ENCODE results near the gene TRPV5. TPM values are rescaled to one million over a fixed set of nuclear protein-coding genes. Genes with fewer than 3 reads are reported as not detected.

Gene TRPV5
- total and polyA plus RNA-seq, 4 donors: under 0.01 to 0.23 TPM; not detected in 2

DNA sequence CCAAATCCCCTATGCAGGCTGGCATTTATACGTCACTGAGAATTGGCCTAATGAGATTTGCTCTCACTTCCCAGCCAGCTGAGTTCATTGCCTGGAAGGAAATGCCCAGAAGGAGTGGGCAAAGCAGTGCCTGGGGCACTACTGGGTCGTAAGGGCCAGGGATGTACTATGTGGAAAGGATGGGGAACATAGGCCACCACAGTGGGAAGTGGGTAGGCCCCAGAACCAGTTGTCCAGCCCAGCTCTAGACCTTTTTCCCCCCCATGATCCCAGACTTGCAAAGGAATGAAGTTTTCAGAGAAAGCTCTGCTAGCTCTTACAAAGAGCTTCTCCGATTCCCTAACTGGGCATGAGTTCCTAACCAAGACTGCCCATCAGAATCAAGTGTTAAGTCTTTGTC, 13.9 kb downstream of the TRPV5 start:
- no peaks in the 10 kb centered on the region for H3K36me3 ChIP-seq (ENCODE audit: control insufficient read depth in 4 of 4, insufficient read depth in 3 of 4, low read depth in 1 of 4, low read length in 3 of 4)
- no peaks in the 10 kb centered on the region for H3K9me3 ChIP-seq (ENCODE audit: control insufficient read depth in 4 of 4, low read length in 3 of 4)
- no peak overlapping the region for H3K27ac ChIP-seq (ENCODE audit: low read depth in 1 of 2, low read length in 2 of 2)
- TF ChIP-seq, protein P1, sequence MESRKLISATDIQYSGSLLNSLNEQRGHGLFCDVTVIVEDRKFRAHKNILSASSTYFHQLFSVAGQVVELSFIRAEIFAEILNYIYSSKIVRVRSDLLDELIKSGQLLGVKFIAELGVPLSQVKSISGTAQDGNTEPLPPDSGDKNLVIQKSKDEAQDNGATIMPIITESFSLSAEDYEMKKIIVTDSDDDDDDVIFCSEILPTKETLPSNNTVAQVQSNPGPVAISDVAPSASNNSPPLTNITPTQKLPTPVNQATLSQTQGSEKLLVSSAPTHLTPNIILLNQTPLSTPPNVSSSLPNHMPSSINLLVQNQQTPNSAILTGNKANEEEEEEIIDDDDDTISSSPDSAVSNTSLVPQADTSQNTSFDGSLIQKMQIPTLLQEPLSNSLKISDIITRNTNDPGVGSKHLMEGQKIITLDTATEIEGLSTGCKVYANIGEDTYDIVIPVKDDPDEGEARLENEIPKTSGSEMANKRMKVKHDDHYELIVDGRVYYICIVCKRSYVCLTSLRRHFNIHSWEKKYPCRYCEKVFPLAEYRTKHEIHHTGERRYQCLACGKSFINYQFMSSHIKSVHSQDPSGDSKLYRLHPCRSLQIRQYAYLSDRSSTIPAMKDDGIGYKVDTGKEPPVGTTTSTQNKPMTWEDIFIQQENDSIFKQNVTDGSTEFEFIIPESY (IDR thresholded peaks at IDR 0.05): no peak
- TF ChIP-seq JUND (IDR thresholded peaks at IDR 0.05) (no peak), EGR1 (IDR thresholded peaks at IDR 0.05; ENCODE audit: low read depth in 2 of 2) (no peak), FOXA2 (IDR thresholded peaks at IDR 0.05) (no peak)
- no peak for DNase-seq (ENCODE audit: low spot score)
- WGBS: 90% methylated on average over 3 of the region's 3 CpGs
- no peaks in the 10 kb centered on the region for H3K4me1 ChIP-seq (ENCODE audit: control insufficient read depth in 4 of 4, insufficient read depth in 4 of 4, low read length in 3 of 4)
- no peaks in the 10 kb centered on the region for H3K27me3 ChIP-seq (ENCODE audit: control insufficient read depth in 4 of 4, insufficient read depth in 4 of 4, low read length in 3 of 4)
- no peak overlapping the region for H3K9ac ChIP-seq (ENCODE audit: low read depth in 1 of 2, low read length in 2 of 2)
- no peak overlapping the region for H3K4me3 ChIP-seq (ENCODE audit: low read depth in 1 of 3, low read length in 3 of 3)

DNA sequence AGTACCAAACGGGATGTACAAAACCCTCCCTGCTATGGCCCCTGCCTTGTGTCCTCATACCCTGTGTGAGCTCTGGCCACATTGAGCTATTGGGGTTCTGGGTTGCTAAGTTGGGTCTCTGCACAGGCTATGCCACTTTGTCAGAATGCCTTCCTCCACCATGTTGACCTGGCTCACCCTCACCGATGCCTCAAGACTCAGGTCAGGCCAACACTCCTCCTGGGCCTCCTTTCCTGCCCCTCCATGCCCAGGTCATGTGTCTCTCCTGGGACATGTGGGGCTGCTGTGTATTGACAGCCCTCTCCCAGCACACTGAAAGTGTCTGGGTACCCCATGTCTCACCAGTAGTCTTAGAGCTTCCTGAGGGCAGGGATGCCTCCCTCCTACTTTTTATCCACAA, 14.6 kb downstream of the TRPV5 start:
- Histone ChIP-seq H3K4me1 (ENCODE audit: control insufficient read depth in 4 of 4, insufficient read depth in 4 of 4, low read length in 3 of 4) (no peaks in the 10 kb centered on the region), H3K9ac (ENCODE audit: low read depth in 1 of 2, low read length in 2 of 2) (no peak overlapping the region), H3K9me3 (ENCODE audit: control insufficient read depth in 4 of 4, low read length in 3 of 4) (no peaks in the 10 kb centered on the region), H3K27me3 (ENCODE audit: control insufficient read depth in 4 of 4, insufficient read depth in 4 of 4, low read length in 3 of 4) (no peaks in the 10 kb centered on the region), H3K36me3 (ENCODE audit: control insufficient read depth in 4 of 4, insufficient read depth in 3 of 4, low read depth in 1 of 4, low read length in 3 of 4) (no peaks in the 10 kb centered on the region), H3K4me3 (ENCODE audit: low read depth in 1 of 3, low read length in 3 of 3) (no peak overlapping the region), H3K27ac (ENCODE audit: low read depth in 1 of 2, low read length in 2 of 2) (no peak overlapping the region)
- DNase-seq (ENCODE audit: low spot score): no peak
- TF ChIP-seq, protein P2, sequence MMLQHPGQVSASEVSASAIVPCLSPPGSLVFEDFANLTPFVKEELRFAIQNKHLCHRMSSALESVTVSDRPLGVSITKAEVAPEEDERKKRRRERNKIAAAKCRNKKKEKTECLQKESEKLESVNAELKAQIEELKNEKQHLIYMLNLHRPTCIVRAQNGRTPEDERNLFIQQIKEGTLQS (IDR thresholded peaks at IDR 0.05): no peak
- TF ChIP-seq GABPA (IDR thresholded peaks at IDR 0.05 in 1 of 2, conservative IDR thresholded peaks at IDR 0.05 in 1 of 2) (no peak), SP1 (IDR thresholded peaks at IDR 0.05) (no peak), NR2F2 (IDR thresholded peaks at IDR 0.05) (no peak), TAF1 (conservative IDR thresholded peaks at IDR 0.05) (no peak), EGR1 (IDR thresholded peaks at IDR 0.05; ENCODE audit: low read depth in 2 of 2) (no peak), JUND (IDR thresholded peaks at IDR 0.05) (no peak), FOXA1 (IDR thresholded peaks at IDR 0.05) (no peak)
- TF ChIP-seq, protein P3, sequence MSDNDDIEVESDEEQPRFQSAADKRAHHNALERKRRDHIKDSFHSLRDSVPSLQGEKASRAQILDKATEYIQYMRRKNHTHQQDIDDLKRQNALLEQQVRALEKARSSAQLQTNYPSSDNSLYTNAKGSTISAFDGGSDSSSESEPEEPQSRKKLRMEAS (IDR thresholded peaks at IDR 0.05): no peak
- TF ChIP-seq, protein P1 (IDR thresholded peaks at IDR 0.05): no peak
- 83% methylated on average over 2 of the region's 2 CpGs for WGBS

DNA sequence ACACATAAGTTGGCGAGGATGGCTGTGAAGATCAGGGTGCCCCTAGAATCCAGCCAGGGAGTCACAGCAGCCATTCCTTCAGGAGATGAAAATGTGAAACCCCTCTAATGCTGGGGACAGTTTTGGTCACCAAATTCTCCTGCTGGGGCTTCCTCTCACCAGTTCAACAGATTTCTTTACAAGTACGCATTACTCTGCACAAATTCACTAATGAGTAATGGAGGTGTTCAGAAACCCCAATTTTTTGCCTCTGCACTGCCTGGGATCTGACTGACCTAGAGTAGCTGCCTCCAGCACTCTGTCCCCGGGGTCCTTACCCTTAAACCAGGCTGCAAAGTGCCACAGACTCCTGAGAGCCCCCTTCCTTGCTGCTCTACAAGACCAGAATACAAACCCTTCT, 16.1 kb downstream of the TRPV5 start:
- Histone ChIP-seq H3K4me1 (ENCODE audit: control insufficient read depth in 4 of 4, insufficient read depth in 4 of 4, low read length in 3 of 4) (no peaks in the 10 kb centered on the region), H3K4me3 (ENCODE audit: low read depth in 1 of 3, low read length in 3 of 3) (no peak overlapping the region), H3K9ac (ENCODE audit: low read depth in 1 of 2, low read length in 2 of 2) (no peak overlapping the region), H3K36me3 (ENCODE audit: control insufficient read depth in 4 of 4, insufficient read depth in 3 of 4, low read depth in 1 of 4, low read length in 3 of 4) (no peaks in the 10 kb centered on the region), H3K9me3 (ENCODE audit: control insufficient read depth in 4 of 4, low read length in 3 of 4) (no peaks in the 10 kb centered on the region), H3K27me3 (ENCODE audit: control insufficient read depth in 4 of 4, insufficient read depth in 4 of 4, low read length in 3 of 4) (no peaks in the 10 kb centered on the region), H3K27ac (ENCODE audit: low read depth in 1 of 2, low read length in 2 of 2) (no peak overlapping the region)
- no peak for TF ChIP-seq JUND (IDR thresholded peaks at IDR 0.05)
- TF ChIP-seq FOXA1 (IDR thresholded peaks at IDR 0.05): no peak
- TF ChIP-seq, protein P4, sequence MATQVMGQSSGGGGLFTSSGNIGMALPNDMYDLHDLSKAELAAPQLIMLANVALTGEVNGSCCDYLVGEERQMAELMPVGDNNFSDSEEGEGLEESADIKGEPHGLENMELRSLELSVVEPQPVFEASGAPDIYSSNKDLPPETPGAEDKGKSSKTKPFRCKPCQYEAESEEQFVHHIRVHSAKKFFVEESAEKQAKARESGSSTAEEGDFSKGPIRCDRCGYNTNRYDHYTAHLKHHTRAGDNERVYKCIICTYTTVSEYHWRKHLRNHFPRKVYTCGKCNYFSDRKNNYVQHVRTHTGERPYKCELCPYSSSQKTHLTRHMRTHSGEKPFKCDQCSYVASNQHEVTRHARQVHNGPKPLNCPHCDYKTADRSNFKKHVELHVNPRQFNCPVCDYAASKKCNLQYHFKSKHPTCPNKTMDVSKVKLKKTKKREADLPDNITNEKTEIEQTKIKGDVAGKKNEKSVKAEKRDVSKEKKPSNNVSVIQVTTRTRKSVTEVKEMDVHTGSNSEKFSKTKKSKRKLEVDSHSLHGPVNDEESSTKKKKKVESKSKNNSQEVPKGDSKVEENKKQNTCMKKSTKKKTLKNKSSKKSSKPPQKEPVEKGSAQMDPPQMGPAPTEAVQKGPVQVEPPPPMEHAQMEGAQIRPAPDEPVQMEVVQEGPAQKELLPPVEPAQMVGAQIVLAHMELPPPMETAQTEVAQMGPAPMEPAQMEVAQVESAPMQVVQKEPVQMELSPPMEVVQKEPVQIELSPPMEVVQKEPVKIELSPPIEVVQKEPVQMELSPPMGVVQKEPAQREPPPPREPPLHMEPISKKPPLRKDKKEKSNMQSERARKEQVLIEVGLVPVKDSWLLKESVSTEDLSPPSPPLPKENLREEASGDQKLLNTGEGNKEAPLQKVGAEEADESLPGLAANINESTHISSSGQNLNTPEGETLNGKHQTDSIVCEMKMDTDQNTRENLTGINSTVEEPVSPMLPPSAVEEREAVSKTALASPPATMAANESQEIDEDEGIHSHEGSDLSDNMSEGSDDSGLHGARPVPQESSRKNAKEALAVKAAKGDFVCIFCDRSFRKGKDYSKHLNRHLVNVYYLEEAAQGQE (IDR thresholded peaks at IDR 0.05): no peak
- TF ChIP-seq, protein P5, sequence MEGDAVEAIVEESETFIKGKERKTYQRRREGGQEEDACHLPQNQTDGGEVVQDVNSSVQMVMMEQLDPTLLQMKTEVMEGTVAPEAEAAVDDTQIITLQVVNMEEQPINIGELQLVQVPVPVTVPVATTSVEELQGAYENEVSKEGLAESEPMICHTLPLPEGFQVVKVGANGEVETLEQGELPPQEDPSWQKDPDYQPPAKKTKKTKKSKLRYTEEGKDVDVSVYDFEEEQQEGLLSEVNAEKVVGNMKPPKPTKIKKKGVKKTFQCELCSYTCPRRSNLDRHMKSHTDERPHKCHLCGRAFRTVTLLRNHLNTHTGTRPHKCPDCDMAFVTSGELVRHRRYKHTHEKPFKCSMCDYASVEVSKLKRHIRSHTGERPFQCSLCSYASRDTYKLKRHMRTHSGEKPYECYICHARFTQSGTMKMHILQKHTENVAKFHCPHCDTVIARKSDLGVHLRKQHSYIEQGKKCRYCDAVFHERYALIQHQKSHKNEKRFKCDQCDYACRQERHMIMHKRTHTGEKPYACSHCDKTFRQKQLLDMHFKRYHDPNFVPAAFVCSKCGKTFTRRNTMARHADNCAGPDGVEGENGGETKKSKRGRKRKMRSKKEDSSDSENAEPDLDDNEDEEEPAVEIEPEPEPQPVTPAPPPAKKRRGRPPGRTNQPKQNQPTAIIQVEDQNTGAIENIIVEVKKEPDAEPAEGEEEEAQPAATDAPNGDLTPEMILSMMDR (IDR thresholded peaks at IDR 0.05; ENCODE audit: low read depth, low read length, missing input control): no peak
- no peak for TF ChIP-seq EGR1 (IDR thresholded peaks at IDR 0.05; ENCODE audit: low read depth in 2 of 2)
- WGBS: 77% methylated on average over 3 of the region's 3 CpGs
- DNase-seq (ENCODE audit: low spot score): no peak

Data from liver (tissue), 9 donors.